ENCODE data around the gene ALG14.
A peak's percentile ranks its signal among the peaks of the same experiment; 100 is the strongest.

ALG14 gene

GRCh38 chr1:94962409-94963265 lies 110.1 kb downstream of the ALG14 start:
- H3K4me3 ChIP-seq (ENCODE audit: insufficient read depth, low read depth, low read length, poor library complexity, severe bottlenecking): peak overlapping the region; percentile 63
- no peak for DNase-seq
- H3K27me3 ChIP-seq (replicated peaks; ENCODE audit: control insufficient read depth, insufficient read depth, low read length, poor library complexity, severe bottlenecking): no peaks in the 10 kb centered on the region
- H3K9me3 ChIP-seq (ENCODE audit: control insufficient read depth, low read length): no peaks in the 10 kb centered on the region
- no peak overlapping the region for H3K27ac ChIP-seq (ENCODE audit: insufficient read depth, low read length, poor library complexity, severe bottlenecking)
- no peaks in the 10 kb centered on the region for H3K4me1 ChIP-seq (ENCODE audit: control insufficient read depth, insufficient read depth, low read length, poor library complexity, severe bottlenecking)
- no peaks in the 10 kb centered on the region for H3K36me3 ChIP-seq (ENCODE audit: control insufficient read depth, insufficient read depth, low read length)

- Histone ChIP-seq H3K27ac (ENCODE audit: insufficient read depth, low read length, poor library complexity, severe bottlenecking) (no peak overlapping the region), H3K4me1 (ENCODE audit: control insufficient read depth, insufficient read depth, low read length, poor library complexity, severe bottlenecking) (no peaks in the 10 kb centered on the region), H3K27me3 (replicated peaks; ENCODE audit: control insufficient read depth, insufficient read depth, low read length, poor library complexity, severe bottlenecking) (no peaks in the 10 kb centered on the region), H3K36me3 (ENCODE audit: control insufficient read depth, insufficient read depth, low read length) (no peaks in the 10 kb centered on the region), H3K4me3 (ENCODE audit: insufficient read depth, low read depth, low read length, poor library complexity, severe bottlenecking) (no peak overlapping the region), H3K9me3 (ENCODE audit: control insufficient read depth, low read length) (no peaks in the 10 kb centered on the region)
- DNase-seq: no peak
Measured at GRCh38 chr1:94961988-94962387, 110.8 kb downstream of the ALG14 start.

GRCh38 chr1:94961582-94961981 lies 111.2 kb downstream of the ALG14 start:
- DNase-seq: no peak
- H3K4me1 ChIP-seq (ENCODE audit: control insufficient read depth, insufficient read depth, low read length, poor library complexity, severe bottlenecking): no peaks in the 10 kb centered on the region
- no peaks in the 10 kb centered on the region for H3K36me3 ChIP-seq (ENCODE audit: control insufficient read depth, insufficient read depth, low read length)
- no peak overlapping the region for H3K27ac ChIP-seq (ENCODE audit: insufficient read depth, low read length, poor library complexity, severe bottlenecking)
- no peaks in the 10 kb centered on the region for H3K9me3 ChIP-seq (ENCODE audit: control insufficient read depth, low read length)
- no peak overlapping the region for H3K4me3 ChIP-seq (ENCODE audit: insufficient read depth, low read depth, low read length, poor library complexity, severe bottlenecking)
- H3K27me3 ChIP-seq (replicated peaks; ENCODE audit: control insufficient read depth, insufficient read depth, low read length, poor library complexity, severe bottlenecking): no peaks in the 10 kb centered on the region

GRCh38 chr1:94958081-94958480 lies 114.7 kb downstream of the ALG14 start:
- Histone ChIP-seq H3K9me3 (ENCODE audit: control insufficient read depth, low read length) (no peaks in the 10 kb centered on the region), H3K4me1 (ENCODE audit: control insufficient read depth, insufficient read depth, low read length, poor library complexity, severe bottlenecking) (no peaks in the 10 kb centered on the region), H3K27me3 (replicated peaks; ENCODE audit: control insufficient read depth, insufficient read depth, low read length, poor library complexity, severe bottlenecking) (no peaks in the 10 kb centered on the region), H3K36me3 (ENCODE audit: control insufficient read depth, insufficient read depth, low read length) (no peaks in the 10 kb centered on the region), H3K4me3 (ENCODE audit: insufficient read depth, low read depth, low read length, poor library complexity, severe bottlenecking) (no peak overlapping the region), H3K27ac (ENCODE audit: insufficient read depth, low read length, poor library complexity, severe bottlenecking) (no peak overlapping the region)
- no peak for DNase-seq

- Histone ChIP-seq H3K9me3 (ENCODE audit: control insufficient read depth, low read length) (no peaks in the 10 kb centered on the region), H3K27me3 (replicated peaks; ENCODE audit: control insufficient read depth, insufficient read depth, low read length, poor library complexity, severe bottlenecking) (no peaks in the 10 kb centered on the region), H3K4me1 (ENCODE audit: control insufficient read depth, insufficient read depth, low read length, poor library complexity, severe bottlenecking) (no peaks in the 10 kb centered on the region), H3K27ac (ENCODE audit: insufficient read depth, low read length, poor library complexity, severe bottlenecking) (no peak overlapping the region), H3K36me3 (ENCODE audit: control insufficient read depth, insufficient read depth, low read length) (no peaks in the 10 kb centered on the region), H3K4me3 (ENCODE audit: insufficient read depth, low read depth, low read length, poor library complexity, severe bottlenecking) (no peak overlapping the region)
- no peak for DNase-seq
Measured at GRCh38 chr1:94955767-94956632, 116.8 kb downstream of the ALG14 start.

GRCh38 chr1:94954263-94955220 lies 118.2 kb downstream of the ALG14 start:
- H3K27ac ChIP-seq (ENCODE audit: insufficient read depth, low read length, poor library complexity, severe bottlenecking): no peak overlapping the region
- H3K36me3 ChIP-seq (ENCODE audit: control insufficient read depth, insufficient read depth, low read length): no peaks in the 10 kb centered on the region
- no peaks in the 10 kb centered on the region for H3K4me1 ChIP-seq (ENCODE audit: control insufficient read depth, insufficient read depth, low read length, poor library complexity, severe bottlenecking)
- DNase-seq: no peak
- H3K4me3 ChIP-seq (ENCODE audit: insufficient read depth, low read depth, low read length, poor library complexity, severe bottlenecking): no peak overlapping the region
- no peaks in the 10 kb centered on the region for H3K27me3 ChIP-seq (replicated peaks; ENCODE audit: control insufficient read depth, insufficient read depth, low read length, poor library complexity, severe bottlenecking)
- no peaks in the 10 kb centered on the region for H3K9me3 ChIP-seq (ENCODE audit: control insufficient read depth, low read length)

- no peaks in the 10 kb centered on the region for H3K4me1 ChIP-seq (ENCODE audit: control insufficient read depth, insufficient read depth, low read length, poor library complexity, severe bottlenecking)
- no peaks in the 10 kb centered on the region for H3K9me3 ChIP-seq (ENCODE audit: control insufficient read depth, low read length)
- H3K27me3 ChIP-seq (replicated peaks; ENCODE audit: control insufficient read depth, insufficient read depth, low read length, poor library complexity, severe bottlenecking): no peaks in the 10 kb centered on the region
- H3K4me3 ChIP-seq (ENCODE audit: insufficient read depth, low read depth, low read length, poor library complexity, severe bottlenecking): no peak overlapping the region
- no peak overlapping the region for H3K27ac ChIP-seq (ENCODE audit: insufficient read depth, low read length, poor library complexity, severe bottlenecking)
- H3K36me3 ChIP-seq (ENCODE audit: control insufficient read depth, insufficient read depth, low read length): no peaks in the 10 kb centered on the region
- no peak for DNase-seq
Measured at GRCh38 chr1:94953746-94954145, 119.0 kb downstream of the ALG14 start.

- no peaks in the 10 kb centered on the region for H3K27me3 ChIP-seq (replicated peaks; ENCODE audit: control insufficient read depth, insufficient read depth, low read length, poor library complexity, severe bottlenecking)
Measured at GRCh38 chr1:94953107-94953506, 119.6 kb downstream of the ALG14 start.

GRCh38 chr1:94952539-94952938 lies 120.2 kb downstream of the ALG14 start:
- Histone ChIP-seq H3K9me3 (ENCODE audit: control insufficient read depth, low read length) (no peaks in the 10 kb centered on the region), H3K4me1 (ENCODE audit: control insufficient read depth, insufficient read depth, low read length, poor library complexity, severe bottlenecking) (no peaks in the 10 kb centered on the region), H3K36me3 (ENCODE audit: control insufficient read depth, insufficient read depth, low read length) (no peaks in the 10 kb centered on the region), H3K4me3 (ENCODE audit: insufficient read depth, low read depth, low read length, poor library complexity, severe bottlenecking) (no peak overlapping the region), H3K27ac (ENCODE audit: insufficient read depth, low read length, poor library complexity, severe bottlenecking) (no peak overlapping the region), H3K27me3 (replicated peaks; ENCODE audit: control insufficient read depth, insufficient read depth, low read length, poor library complexity, severe bottlenecking) (no peaks in the 10 kb centered on the region)
- no peak for DNase-seq

More at GRCh38 chr1:94953107-94953506, 119.6 kb downstream of the ALG14 start:
- H3K27ac ChIP-seq (ENCODE audit: insufficient read depth, low read length, poor library complexity, severe bottlenecking): no peak overlapping the region
- no peaks in the 10 kb centered on the region for H3K36me3 ChIP-seq (ENCODE audit: control insufficient read depth, insufficient read depth, low read length)
- DNase-seq: no peak
- no peaks in the 10 kb centered on the region for H3K9me3 ChIP-seq (ENCODE audit: control insufficient read depth, low read length)
- H3K4me3 ChIP-seq (ENCODE audit: insufficient read depth, low read depth, low read length, poor library complexity, severe bottlenecking): no peak overlapping the region
- H3K4me1 ChIP-seq (ENCODE audit: control insufficient read depth, insufficient read depth, low read length, poor library complexity, severe bottlenecking): no peaks in the 10 kb centered on the region
